Hepatocyte (in vitro differentiated cells): Measurements from ENCODE around the gene MEOX2.

ENCODE experiments used
- CTCF ChIP-seq: fragments of 200-600 bp; sonication (generic); IDR thresholded peaks from 2 replicates; pipeline ENCODE4 v1.5.1; 2016; ENCODE audit warnings: antibody characterized with exemption, mild to moderate bottlenecking; ENCODE audit not compliant: poor library complexity
- EZH2 ChIP-seq: fragments of 200-600 bp; sonication (generic); IDR thresholded peaks from 2 replicates; pipeline ENCODE4 v1.6.1; 2016; ENCODE audit warnings: antibody characterized with exemption, mild to moderate bottlenecking, borderline replicate concordance
- EZH2phosphoT487 ChIP-seq: fragments of 200-600 bp; sonication (generic); IDR thresholded peaks from one replicate; pipeline ENCODE4 v1.6.1; 2018; ENCODE audit warnings: antibody characterized with exemption, mild to moderate bottlenecking, low read depth, moderate library complexity; ENCODE audit not compliant: unreplicated experiment, severe bottlenecking

- no peak for TF ChIP-seq CTCF
- TF ChIP-seq EZH2phosphoT487 = no peak
- TF ChIP-seq EZH2 = no peak
These were observed 11.1 kb downstream of the MEOX2 start for GRCh38 chr7:15675379-15675778.
